Activated CD8-positive, alpha-beta memory T cell treated with anti-CD3 and anti-CD28 coated beads, Interleukin-2, amount 50 U/mL, for 1 hour (primary cell): Measurements from ENCODE around the gene INTS1.

Experiments
- DNase-seq: peaks from one replicate; pipeline ENCODE4 v3.0.0-alpha.2; 2020; ENCODE audit errors: extremely low read depth

INTS1 gene

GRCh38 chr7:1486571-1486970 lies 17.6 kb downstream of the INTS1 start:
- no peak for DNase-seq

- no peak for DNase-seq
These were observed 19.0 kb downstream of the INTS1 start for GRCh38 chr7:1485156-1485555.

GRCh38 chr7:1484569-1484968 lies 19.6 kb downstream of the INTS1 start:
- DNase-seq, result no peak

GRCh38 chr7:1483536-1484505 lies 20.4 kb downstream of the INTS1 start:
- no peak for DNase-seq

GRCh38 chr7:1483079-1483478 lies 21.1 kb downstream of the INTS1 start:
- no peak for DNase-seq

- no peak for DNase-seq
These were observed 22.9 kb downstream of the INTS1 start for GRCh38 chr7:1481300-1481699.

- DNase-seq, result no peak
These were observed 23.5 kb downstream of the INTS1 start for GRCh38 chr7:1480670-1481069.

GRCh38 chr7:1479287-1479686 lies 24.9 kb downstream of the INTS1 start:
- DNase-seq, result no peak

- no peak for DNase-seq
These were observed 25.7 kb downstream of the INTS1 start for GRCh38 chr7:1478480-1478879.

- no peak for DNase-seq
These were observed 27.3 kb downstream of the INTS1 start for GRCh38 chr7:1476859-1477258.

- no peak for DNase-seq
These were observed 28.2 kb downstream of the INTS1 start for GRCh38 chr7:1475991-1476390.

- DNase-seq, result no peak
These were observed 28.8 kb downstream of the INTS1 start for GRCh38 chr7:1475393-1475792.

GRCh38 chr7:1474736-1475135 lies 29.5 kb downstream of the INTS1 start:
- DNase-seq, result no peak

- DNase-seq, result peak; percentile 49
These were observed 30.2 kb downstream of the INTS1 start for GRCh38 chr7:1473864-1474512.

GRCh38 chr7:1470901-1471300 lies 33.3 kb downstream of the INTS1 start:
- DNase-seq, result no peak

GRCh38 chr7:1468643-1469298 lies 35.4 kb downstream of the INTS1 start:
- DNase-seq, result no peak

- no peak for DNase-seq
These were observed 36.0 kb downstream of the INTS1 start for GRCh38 chr7:1468203-1468602.

- DNase-seq, result no peak
These were observed 37.5 kb downstream of the INTS1 start for GRCh38 chr7:1466524-1467271.

GRCh38 chr7:1464694-1465093 lies 39.5 kb downstream of the INTS1 start:
- no peak for DNase-seq

GRCh38 chr7:1463676-1464223 lies 40.4 kb downstream of the INTS1 start:
- no peak for DNase-seq

GRCh38 chr7:1461646-1462375 lies 42.4 kb downstream of the INTS1 start:
- DNase-seq, result no peak
